ENCODE results near the gene ZNF74.
"Not testable (repeated sequence)": the region's sequence is repeated elsewhere in the genome, so short reads cannot be mapped to it uniquely, and the experiment has no call there.

Gene ZNF74

GRCh38 chr22:20354238-20354975 is 39.5 kb upstream of the ZNF74 start:
- Histone ChIP-seq H3K9me3 (ENCODE audit: control insufficient read depth, insufficient read depth, low read depth, low read length) (no peaks in the 10 kb centered on the region), H3K4me3 (ENCODE audit: low read depth, low read length) (no peak overlapping the region), H3K36me3 (ENCODE audit: control insufficient read depth in 2 of 2, insufficient read depth in 1 of 2, low read length in 2 of 2) (no peaks in the 10 kb centered on the region), H3K4me1 (ENCODE audit: control insufficient read depth, insufficient read depth, low read length) (no peaks in the 10 kb centered on the region), H3K27ac (ENCODE audit: extremely low read depth, low read depth, low read length) (no peak overlapping the region)
- no peak for TF ChIP-seq ZNF777 (tag by site-specific recombination; IDR thresholded peaks at IDR 0.05; ENCODE audit: borderline replicate concordance)
- TF ChIP-seq ZSCAN30 (tag by site-specific recombination; IDR thresholded peaks at IDR 0.05): no peak
- TF ChIP-seq KLF1 (tag by site-specific recombination; IDR thresholded peaks at IDR 0.05): peak; percentile 41; the same call in 1 of the 2 replicates
- TF ChIP-seq ZFHX2 (tag by site-specific recombination; conservative IDR thresholded peaks at IDR 0.05): peak; percentile 21; the same call in 1 of the 2 replicates
- TF ChIP-seq ZNF830 (tag by site-specific recombination; IDR thresholded peaks at IDR 0.05; ENCODE audit: low read depth): no peak
- CTCF ChIA-PET: no interaction called here
- POLR2A ChIA-PET: no interaction called here

- H3K27ac ChIP-seq (ENCODE audit: extremely low read depth, low read depth, low read length); H3K9me3 ChIP-seq (ENCODE audit: control insufficient read depth, insufficient read depth, low read depth, low read length); POLR2A ChIA-PET; H3K4me1 ChIP-seq (ENCODE audit: control insufficient read depth, insufficient read depth, low read length); H3K4me3 ChIP-seq (ENCODE audit: low read depth, low read length); H3K36me3 ChIP-seq (ENCODE audit: control insufficient read depth in 2 of 2, insufficient read depth in 1 of 2, low read length in 2 of 2); CTCF ChIA-PET: not testable (repeated sequence)
- TF ChIP-seq KLF8 (tag by site-specific recombination; IDR thresholded peaks at IDR 0.05): peak; percentile 48; the same call in 1 of the 2 replicates
Measured at GRCh38 chr22:20355939-20356636, 37.9 kb upstream of the ZNF74 start.

GRCh38 chr22:20356906-20357305 is 37.0 kb upstream of the ZNF74 start:
- H3K4me3 ChIP-seq (ENCODE audit: low read depth, low read length); POLR2A ChIA-PET; H3K4me1 ChIP-seq (ENCODE audit: control insufficient read depth, insufficient read depth, low read length); H3K36me3 ChIP-seq (ENCODE audit: control insufficient read depth in 2 of 2, insufficient read depth in 1 of 2, low read length in 2 of 2); H3K9me3 ChIP-seq (ENCODE audit: control insufficient read depth, insufficient read depth, low read depth, low read length); H3K27ac ChIP-seq (ENCODE audit: extremely low read depth, low read depth, low read length); CTCF ChIA-PET: not testable (repeated sequence)

- CTCF ChIA-PET; H3K4me1 ChIP-seq (ENCODE audit: control insufficient read depth, insufficient read depth, low read length); H3K36me3 ChIP-seq (ENCODE audit: control insufficient read depth in 2 of 2, insufficient read depth in 1 of 2, low read length in 2 of 2); H3K4me3 ChIP-seq (ENCODE audit: low read depth, low read length); H3K27ac ChIP-seq (ENCODE audit: extremely low read depth, low read depth, low read length); H3K9me3 ChIP-seq (ENCODE audit: control insufficient read depth, insufficient read depth, low read depth, low read length); POLR2A ChIA-PET: not testable (repeated sequence)
Measured at GRCh38 chr22:20357967-20358366, 36.0 kb upstream of the ZNF74 start.

- H3K4me3 ChIP-seq (ENCODE audit: low read depth, low read length); H3K27ac ChIP-seq (ENCODE audit: extremely low read depth, low read depth, low read length); H3K9me3 ChIP-seq (ENCODE audit: control insufficient read depth, insufficient read depth, low read depth, low read length); H3K36me3 ChIP-seq (ENCODE audit: control insufficient read depth in 2 of 2, insufficient read depth in 1 of 2, low read length in 2 of 2); POLR2A ChIA-PET; H3K4me1 ChIP-seq (ENCODE audit: control insufficient read depth, insufficient read depth, low read length); CTCF ChIA-PET: not testable (repeated sequence)
- 0 out of 2 replicates have a peak, but pooled peaks have one; percentile 7 for TF ChIP-seq KLF1 (tag by site-specific recombination; IDR thresholded peaks at IDR 0.05)
Measured at GRCh38 chr22:20358503-20359239, 35.3 kb upstream of the ZNF74 start.

GRCh38 chr22:20360261-20360660 is 33.7 kb upstream of the ZNF74 start:
- H3K9me3 ChIP-seq (ENCODE audit: control insufficient read depth, insufficient read depth, low read depth, low read length); H3K36me3 ChIP-seq (ENCODE audit: control insufficient read depth in 2 of 2, insufficient read depth in 1 of 2, low read length in 2 of 2); H3K27ac ChIP-seq (ENCODE audit: extremely low read depth, low read depth, low read length); CTCF ChIA-PET; H3K4me3 ChIP-seq (ENCODE audit: low read depth, low read length); H3K4me1 ChIP-seq (ENCODE audit: control insufficient read depth, insufficient read depth, low read length); POLR2A ChIA-PET: not testable (repeated sequence)
- TF ChIP-seq ZFHX2 (tag by site-specific recombination; conservative IDR thresholded peaks at IDR 0.05): 0 out of 2 replicates have a peak, but pooled peaks have one; percentile 17

Data from HEK293 (cell line).